HEK293 (cell line): Measurements from ENCODE around the gene INF2.

Source experiments
- CTCF ChIP-seq: fragments of 450-650 bp; formaldehyde crosslinking; IDR thresholded peaks from 2 replicates; pipeline ENCODE4 v1.5.1; 2016; ENCODE audit warnings: missing biosample characterization, missing genetic modification characterization
- KLF10 ChIP-seq: fragments of 450-650 bp; IDR thresholded peaks from 2 replicates; pipeline ENCODE4 v1.5.1; 2018; ENCODE audit warnings: missing biosample characterization, mild to moderate bottlenecking, missing genetic modification characterization
- ZNF416 ChIP-seq: fragments of 450-650 bp; formaldehyde crosslinking; IDR thresholded peaks from 2 replicates; pipeline ENCODE4 v1.5.1; 2016; ENCODE audit warnings: missing biosample characterization, missing genetic modification characterization
- ZNF449 ChIP-seq: fragments of 450-650 bp; formaldehyde crosslinking; IDR thresholded peaks from 2 replicates; pipeline ENCODE4 v1.5.1; 2017; ENCODE audit warnings: missing biosample characterization, mild to moderate bottlenecking, missing genetic modification characterization, moderate library complexity
- ZNF530 ChIP-seq: fragments of 450-650 bp; formaldehyde crosslinking; IDR thresholded peaks from 2 replicates; pipeline ENCODE4 v1.5.1; 2016; ENCODE audit warnings: low read depth, missing biosample characterization, missing genetic modification characterization
- ZNF621 ChIP-seq: fragments of 450-650 bp; formaldehyde crosslinking; IDR thresholded peaks from 2 replicates; pipeline ENCODE4 v1.5.1; 2017; ENCODE audit warnings: missing biosample characterization, missing genetic modification characterization
- ZNF660 ChIP-seq: fragments of 450-650 bp; IDR thresholded peaks from 2 replicates; pipeline ENCODE4 v1.5.1; 2018; ENCODE audit warnings: missing biosample characterization, mild to moderate bottlenecking, missing genetic modification characterization
- ZNF670 ChIP-seq: fragments of 450-650 bp; formaldehyde crosslinking; IDR thresholded peaks from 2 replicates; pipeline ENCODE4 v1.5.1; 2016; ENCODE audit warnings: missing biosample characterization, missing genetic modification characterization, low read depth
- ZSCAN5A ChIP-seq: fragments of 450-650 bp; formaldehyde crosslinking; IDR thresholded peaks from 2 replicates; pipeline ENCODE4 v1.5.1; 2016; ENCODE audit warnings: missing biosample characterization, missing genetic modification characterization
- ZXDB ChIP-seq: fragments of 450-650 bp; formaldehyde crosslinking; IDR thresholded peaks from 2 replicates; pipeline ENCODE4 v1.5.1; 2016; ENCODE audit warnings: missing biosample characterization, missing genetic modification characterization
- TF ChIP-seq, protein P1 (sequence below): fragments of 450-650 bp; formaldehyde crosslinking; IDR thresholded peaks from 2 replicates; pipeline ENCODE4 v1.5.1; 2016; ENCODE audit warnings: missing biosample characterization, missing genetic modification characterization

GRCh38 chr14:104697892-104698583 is 8.6 kb downstream of the INF2 start:
- TF ChIP-seq CTCF (tag by site-specific recombination) (no peak), ZXDB (tag by site-specific recombination) (no peak), ZSCAN5A (tag by site-specific recombination) (no peak), ZNF530 (no peak), ZNF449 (tag by site-specific recombination) (no peak), ZNF621 (tag by site-specific recombination) (no peak), ZNF670 (tag by site-specific recombination) (no peak), ZNF660 (no peak), KLF10 (tag by site-specific recombination) (no peak), ZNF416 (tag by site-specific recombination) (no peak)
- TF ChIP-seq, protein P1, sequence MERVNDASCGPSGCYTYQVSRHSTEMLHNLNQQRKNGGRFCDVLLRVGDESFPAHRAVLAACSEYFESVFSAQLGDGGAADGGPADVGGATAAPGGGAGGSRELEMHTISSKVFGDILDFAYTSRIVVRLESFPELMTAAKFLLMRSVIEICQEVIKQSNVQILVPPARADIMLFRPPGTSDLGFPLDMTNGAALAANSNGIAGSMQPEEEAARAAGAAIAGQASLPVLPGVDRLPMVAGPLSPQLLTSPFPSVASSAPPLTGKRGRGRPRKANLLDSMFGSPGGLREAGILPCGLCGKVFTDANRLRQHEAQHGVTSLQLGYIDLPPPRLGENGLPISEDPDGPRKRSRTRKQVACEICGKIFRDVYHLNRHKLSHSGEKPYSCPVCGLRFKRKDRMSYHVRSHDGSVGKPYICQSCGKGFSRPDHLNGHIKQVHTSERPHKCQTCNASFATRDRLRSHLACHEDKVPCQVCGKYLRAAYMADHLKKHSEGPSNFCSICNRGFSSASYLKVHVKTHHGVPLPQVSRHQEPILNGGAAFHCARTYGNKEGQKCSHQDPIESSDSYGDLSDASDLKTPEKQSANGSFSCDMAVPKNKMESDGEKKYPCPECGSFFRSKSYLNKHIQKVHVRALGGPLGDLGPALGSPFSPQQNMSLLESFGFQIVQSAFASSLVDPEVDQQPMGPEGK (tag by site-specific recombination) = no peak
